Activated CD4-positive, alpha-beta T cell treated with anti-CD3 and anti-CD28 coated beads, Interleukin-2, amount 10 ng/mL, durations not matched to agents 7 days and 5 days (primary cell): Measurements from ENCODE around the gene MAP3K6. TPM values are rescaled to one million over a fixed set of nuclear protein-coding genes. Genes with fewer than 3 reads are reported as not detected.

Source experiments
- CTCF ChIA-PET: fragments of 350-600 bp; sonication (Branson Sonifier 250); formaldehyde crosslinking; loops from one replicate; lab custom pipeline; 2021; ENCODE audit warnings: antibody characterized with exemption; lab: Charles Lee
- POLR2A ChIA-PET: fragments of 350-600 bp; sonication (Branson Sonifier 250); formaldehyde crosslinking; loops from one replicate; lab custom pipeline; 2021; ENCODE audit warnings: antibody characterized with exemption; lab: Charles Lee
- DNase-seq: peaks from one replicate; pipeline ENCODE4 v3.0.0-alpha.2; 2020
- H3K27ac Mint-ChIP-seq: one replicate; pipeline ENCODE4 v1.8.0; 2021; ENCODE audit warnings: mild to moderate bottlenecking, moderate library complexity, mixed read lengths
- H3K27me3 Mint-ChIP-seq: one replicate; pipeline ENCODE4 v1.8.0; 2021; ENCODE audit warnings: mixed read lengths
- H3K36me3 Mint-ChIP-seq: one replicate; pipeline ENCODE4 v1.8.0; 2021; ENCODE audit warnings: low read depth, mixed read lengths
- H3K4me1 Mint-ChIP-seq: one replicate; pipeline ENCODE4 v1.8.0; 2021; ENCODE audit warnings: mixed read lengths
- H3K4me3 Mint-ChIP-seq: one replicate; pipeline ENCODE4 v1.8.0; 2021; ENCODE audit warnings: mild to moderate bottlenecking, moderate library complexity, mixed read lengths
- H3K9me3 Mint-ChIP-seq: one replicate; pipeline ENCODE4 v1.8.0; 2021; ENCODE audit warnings: mixed read lengths
- total RNA-seq, 2 experiments: library from RNA; stranded (reverse); gene quantifications; one replicate each; pipeline ENCODE4 v1.2.3, GENCODE V29; 2021

MAP3K6 gene
- total RNA-seq, 2 experiments from 2014 or later: 6.4 to 7.6 TPM

DNA sequence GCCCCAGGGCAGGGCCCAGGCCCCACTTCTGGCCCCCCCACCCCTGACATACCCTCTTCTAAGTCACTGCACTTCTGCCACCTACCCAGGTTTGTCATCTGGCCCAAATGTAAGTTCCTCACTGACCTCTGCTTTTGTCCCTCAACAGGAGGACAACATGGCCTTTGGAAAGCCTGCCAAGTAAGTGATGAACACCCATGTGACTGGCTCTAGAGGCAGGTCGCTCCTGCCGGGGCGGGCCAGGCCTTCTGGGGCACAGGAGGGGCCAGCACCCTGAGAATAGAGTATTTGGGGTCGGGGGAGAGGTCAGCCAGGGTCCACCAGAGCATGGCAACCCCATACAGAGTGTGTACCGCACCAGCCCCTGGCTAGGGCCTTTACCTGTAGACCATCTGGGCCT lies 34.8 kb downstream of the MAP3K6 start:
- peak overlapping the region; percentile 60 for H3K27ac Mint-ChIP-seq
- DNase-seq: no peak
- H3K4me1 Mint-ChIP-seq: peaks cover 30% of the 10 kb centered on the region
- POLR2A ChIA-PET: no interaction called here
- H3K4me3 Mint-ChIP-seq: no peak overlapping the region
- CTCF ChIA-PET: interaction anchor here (0.7 to 3.4 kb wide), 14 partner anchors 9 to 331 kb away, joined by 3 to 29 read pairs (median 6); partner anchors contain the start of genes MAP3K6 and SYTL1
- no peaks in the 10 kb centered on the region for H3K27me3 Mint-ChIP-seq
- H3K36me3 Mint-ChIP-seq: peaks cover 43% of the 10 kb centered on the region
- H3K9me3 Mint-ChIP-seq: no peaks in the 10 kb centered on the region

DNA sequence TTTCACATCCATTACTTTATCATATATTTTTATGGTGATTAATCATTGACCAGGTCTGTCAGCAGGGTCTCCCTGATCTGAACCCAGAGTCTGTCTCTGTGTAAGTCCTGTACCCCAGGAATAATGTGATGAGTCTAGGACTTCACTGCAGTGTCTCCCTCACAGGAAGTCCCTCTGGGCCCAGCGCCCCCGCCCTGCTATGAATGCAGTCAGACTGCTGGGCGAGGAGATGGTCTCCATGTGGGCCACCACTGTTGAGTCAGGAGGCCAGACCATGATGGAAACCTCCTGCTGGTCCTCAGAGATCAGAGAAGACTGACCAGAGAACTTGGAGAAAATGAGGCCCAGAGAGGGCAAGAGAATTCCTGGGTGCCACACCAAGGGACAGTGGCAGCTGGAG lies 35.3 kb downstream of the MAP3K6 start:
- Mint-ChIP-seq H3K27me3 (no peaks in the 10 kb centered on the region), H3K4me3 (no peak overlapping the region), H3K4me1 (peaks cover 32% of the 10 kb centered on the region), H3K9me3 (no peaks in the 10 kb centered on the region), H3K36me3 (peaks cover 42% of the 10 kb centered on the region), H3K27ac (peak overlapping the region; percentile 57)
- ChIA-PET CTCF (interaction anchor here (2.1 to 3.4 kb wide), 4 partner anchors 8 to 35 kb away, joined by 12 to 29 read pairs (median 22); partner anchors contain the start of genes MAP3K6 and SYTL1), POLR2A (no interaction called here)
- DNase-seq: no peak

DNA sequence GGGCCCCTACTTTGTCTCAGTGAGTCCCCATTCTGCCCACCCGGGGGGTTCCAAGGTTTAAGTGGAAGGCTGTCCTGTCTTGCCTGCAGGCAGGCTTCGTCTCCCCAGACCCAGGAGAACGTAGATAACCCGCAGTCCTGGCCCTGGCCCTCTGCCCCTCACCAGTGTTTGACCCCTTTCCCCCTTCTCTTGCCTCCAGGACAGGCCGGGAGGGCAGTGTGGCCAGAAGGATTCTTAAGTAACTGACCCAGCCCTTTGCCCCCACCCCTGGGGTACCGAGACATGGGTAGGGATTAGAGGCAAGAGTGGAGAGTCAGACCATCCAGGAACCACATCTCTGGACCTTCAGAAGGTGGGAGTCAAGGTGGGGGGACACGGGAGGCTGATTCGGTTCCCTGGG lies 36.0 kb downstream of the MAP3K6 start:
- no peaks in the 10 kb centered on the region for H3K9me3 Mint-ChIP-seq
- CTCF ChIA-PET: no interaction called here
- H3K27ac Mint-ChIP-seq: no peak overlapping the region
- no peaks in the 10 kb centered on the region for H3K27me3 Mint-ChIP-seq
- POLR2A ChIA-PET: no interaction called here
- H3K36me3 Mint-ChIP-seq: peaks cover 40% of the 10 kb centered on the region
- peaks cover 37% of the 10 kb centered on the region for H3K4me1 Mint-ChIP-seq
- DNase-seq: no peak
- H3K4me3 Mint-ChIP-seq: no peak overlapping the region

DNA sequence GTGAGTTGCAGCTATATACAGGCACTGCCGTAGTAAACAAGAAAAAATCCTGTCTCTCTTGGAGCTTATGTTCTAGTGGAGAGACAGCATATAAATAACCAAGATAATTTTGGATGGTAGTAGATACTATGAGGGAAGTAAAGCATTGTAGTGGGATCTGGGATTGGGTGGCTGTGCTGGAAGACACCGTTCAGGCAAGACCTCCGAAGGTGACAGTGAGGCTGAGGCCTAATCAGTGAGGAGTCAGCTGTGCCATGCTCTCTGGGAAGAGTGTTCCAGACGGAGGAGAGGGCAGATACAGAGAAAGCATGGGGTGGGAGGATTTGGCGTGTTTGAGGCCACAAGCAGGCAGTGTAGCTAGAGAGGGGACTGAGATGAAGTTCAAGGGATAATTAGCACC lies 38.8 kb downstream of the MAP3K6 start:
- Mint-ChIP-seq H3K4me1 (peaks cover 57% of the 10 kb centered on the region), H3K27me3 (no peaks in the 10 kb centered on the region), H3K4me3 (no peak overlapping the region), H3K27ac (no peak overlapping the region), H3K36me3 (peaks cover 37% of the 10 kb centered on the region), H3K9me3 (no peaks in the 10 kb centered on the region)
- DNase-seq: no peak
- ChIA-PET CTCF (interaction anchor here (0.5 to 3.0 kb wide), 4 partner anchors 13 to 39 kb away, joined by 3 to 15 read pairs (median 6); partner anchors contain the start of gene MAP3K6), POLR2A (no interaction called here)

DNA sequence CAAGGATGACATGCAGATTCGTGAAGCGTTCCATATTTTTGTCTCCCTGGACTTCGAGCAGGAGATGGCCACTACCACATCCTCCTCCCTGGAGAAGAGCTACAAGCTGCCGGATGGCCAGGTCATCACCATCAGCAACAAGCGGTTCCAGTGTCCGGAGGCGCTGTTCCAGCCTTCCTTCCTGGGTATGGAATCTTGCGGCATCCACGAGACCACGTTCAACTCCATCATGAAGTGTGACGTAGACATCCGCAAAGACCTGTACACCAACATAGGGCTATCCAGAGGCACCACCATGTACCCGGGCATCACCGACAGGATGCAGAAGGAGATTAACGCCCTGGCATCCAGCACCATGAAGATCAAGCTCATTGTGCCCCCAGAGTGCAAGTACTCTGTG lies 41.5 kb downstream of the MAP3K6 start:
- Mint-ChIP-seq H3K4me3 (no peak overlapping the region), H3K9me3 (no peaks in the 10 kb centered on the region), H3K36me3 (peaks cover 35% of the 10 kb centered on the region), H3K4me1 (peaks cover 53% of the 10 kb centered on the region), H3K27me3 (no peaks in the 10 kb centered on the region), H3K27ac (no peak overlapping the region)
- ChIA-PET POLR2A (no interaction called here), CTCF (interaction anchor here (1.4 to 3.0 kb wide), 5 partner anchors 18 to 42 kb away, joined by 3 to 15 read pairs (median 4); partner anchors contain the start of gene MAP3K6)
- DNase-seq: no peak

DNA sequence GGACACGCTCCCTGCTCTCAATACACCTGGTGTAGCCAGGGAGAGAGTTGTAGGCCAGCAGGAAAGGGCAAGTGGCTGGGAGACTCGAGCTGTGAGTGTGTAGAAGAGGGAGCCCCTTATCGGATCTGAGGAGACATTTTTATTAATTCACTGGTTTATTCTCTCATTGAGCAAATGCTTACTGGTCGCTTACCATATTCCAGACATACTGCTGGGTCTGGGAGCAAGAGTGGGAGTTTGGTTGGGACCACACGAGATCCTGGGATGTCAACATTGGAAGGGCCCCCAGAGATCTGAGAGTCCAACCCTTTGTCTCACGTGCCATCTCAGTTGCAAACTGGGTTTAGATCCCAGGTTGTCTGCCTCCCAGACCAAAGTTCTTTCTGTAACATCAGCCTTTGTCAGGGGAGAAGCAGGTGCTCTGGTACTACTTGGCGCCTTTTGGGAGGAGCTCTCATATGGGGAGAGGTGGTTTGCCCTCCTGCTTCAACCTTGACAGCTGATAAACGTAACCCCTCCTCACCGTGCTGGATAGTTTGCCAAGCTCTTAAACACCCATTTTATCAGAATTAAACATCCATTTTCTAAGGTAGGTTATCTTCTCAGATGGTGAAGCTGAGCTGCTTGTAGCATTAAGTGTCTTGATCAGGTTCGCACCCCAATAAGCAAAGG lies 44.1 kb downstream of the MAP3K6 start:
- CTCF ChIA-PET: interaction anchor here (0.9 to 2.0 kb wide), 7 partner anchors 10 to 278 kb away, joined by 3 to 21 read pairs (median 5); partner anchors contain the start of gene SYTL1
- no peaks in the 10 kb centered on the region for H3K9me3 Mint-ChIP-seq
- peaks cover 3% of the 10 kb centered on the region for H3K27me3 Mint-ChIP-seq
- peak overlapping the region; percentile 92 for H3K27ac Mint-ChIP-seq
- H3K4me1 Mint-ChIP-seq: peaks cover 47% of the 10 kb centered on the region
- peak overlapping the region; percentile 97 for H3K4me3 Mint-ChIP-seq
- H3K36me3 Mint-ChIP-seq: peaks cover 32% of the 10 kb centered on the region
- POLR2A ChIA-PET: interaction anchor here (0.9 to 1.0 kb wide), 2 partner anchors 10 to 281 kb away, joined by 4 to 6 read pairs; partner anchors contain the start of gene AHDC1
- peak; percentile 18 for DNase-seq

DNA sequence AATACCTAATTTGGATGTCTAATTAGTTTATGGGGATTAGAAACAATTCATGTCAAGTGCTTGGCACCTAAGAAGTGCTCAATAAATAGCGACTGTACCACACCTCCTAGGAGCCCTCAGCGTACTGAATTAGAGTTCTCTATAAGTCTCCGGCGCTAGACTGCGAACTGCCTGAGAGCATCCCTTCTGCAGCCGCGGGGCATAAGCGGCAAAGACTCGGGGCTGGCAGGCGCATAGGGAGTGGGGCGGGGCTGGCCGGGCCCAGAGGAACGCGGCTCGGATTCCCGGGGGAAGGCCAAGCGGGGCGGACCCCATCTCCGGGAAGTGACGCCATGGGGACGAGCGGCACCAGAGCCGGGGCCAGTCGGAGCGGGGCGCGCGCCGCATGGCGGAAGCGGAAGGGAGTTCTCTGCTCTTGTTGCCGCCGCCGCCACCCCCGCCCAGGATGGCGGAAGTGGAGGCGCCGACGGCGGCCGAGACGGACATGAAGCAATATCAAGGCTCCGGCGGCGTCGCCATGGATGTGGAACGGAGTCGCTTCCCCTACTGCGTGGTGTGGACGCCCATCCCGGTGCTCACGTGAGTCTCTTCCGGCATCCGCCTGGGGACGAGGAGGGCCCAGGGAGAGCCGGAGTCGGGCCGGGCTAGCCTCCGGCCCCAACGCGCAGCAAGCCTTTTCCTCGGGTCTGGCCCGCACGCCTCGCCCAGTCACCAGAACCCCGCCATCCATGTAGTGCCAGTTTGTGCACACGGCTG lies 44.8 kb downstream of the MAP3K6 start, which contains the start of gene TMEM222:
Gene TMEM222 (plus strand): TSS at position 351 of the 756 bp plus-strand sequence. CDS start 35 bp downstream, at position 386.
- DNase-seq: peak; percentile 97
- Mint-ChIP-seq H3K4me3 (peak within 1 kb of the TSS; percentile 97), H3K27ac (peak within 1 kb of the TSS; percentile 92), H3K36me3 (peaks cover 29% of the 10 kb centered on the region), H3K9me3 (no peaks in the 10 kb centered on the region), H3K4me1 (peaks cover 44% of the 10 kb centered on the region), H3K27me3 (peaks cover 3% of the 10 kb centered on the region)
- CTCF ChIA-PET: interaction anchor here (0.9 to 2.0 kb wide), 6 partner anchors 11 to 278 kb away, joined by 3 to 21 read pairs (median 4); partner anchors contain the start of gene SYTL1
- POLR2A ChIA-PET: interaction anchor here (1.0 kb wide), 1 partner anchor 11 kb away, joined by 6 read pairs; no protein-coding TSS in a partner anchor

DNA sequence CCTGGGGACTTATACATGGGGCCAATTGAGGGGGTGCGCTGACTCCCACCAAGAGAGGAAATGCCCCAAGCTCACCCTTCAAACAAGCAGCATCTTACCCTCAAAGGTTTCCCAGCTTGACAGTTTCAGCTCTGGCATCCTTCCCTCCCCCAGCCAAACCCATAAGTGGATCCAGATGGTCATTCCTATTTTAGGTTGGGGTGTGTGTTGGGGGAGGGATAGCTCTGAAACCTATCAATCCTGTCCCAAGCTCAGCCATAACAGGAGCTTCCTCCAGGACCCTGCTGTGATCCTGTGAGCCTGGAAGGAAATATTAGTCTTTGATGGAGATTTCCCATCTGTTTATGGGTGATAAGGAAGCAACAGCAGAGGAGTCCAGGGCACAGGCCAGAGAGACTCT lies 48.2 kb downstream of the MAP3K6 start:
- Mint-ChIP-seq H3K27me3 (peaks cover 3% of the 10 kb centered on the region), H3K4me1 (peaks cover 17% of the 10 kb centered on the region), H3K4me3 (no peak overlapping the region), H3K27ac (no peak overlapping the region), H3K9me3 (no peaks in the 10 kb centered on the region), H3K36me3 (peaks cover 7% of the 10 kb centered on the region)
- DNase-seq: no peak
- ChIA-PET POLR2A (no interaction called here), CTCF (interaction anchor here (0.5 to 3.0 kb wide), 5 partner anchors 11 to 122 kb away, joined by 3 to 14 read pairs (median 6); no protein-coding TSS in a partner anchor)

DNA sequence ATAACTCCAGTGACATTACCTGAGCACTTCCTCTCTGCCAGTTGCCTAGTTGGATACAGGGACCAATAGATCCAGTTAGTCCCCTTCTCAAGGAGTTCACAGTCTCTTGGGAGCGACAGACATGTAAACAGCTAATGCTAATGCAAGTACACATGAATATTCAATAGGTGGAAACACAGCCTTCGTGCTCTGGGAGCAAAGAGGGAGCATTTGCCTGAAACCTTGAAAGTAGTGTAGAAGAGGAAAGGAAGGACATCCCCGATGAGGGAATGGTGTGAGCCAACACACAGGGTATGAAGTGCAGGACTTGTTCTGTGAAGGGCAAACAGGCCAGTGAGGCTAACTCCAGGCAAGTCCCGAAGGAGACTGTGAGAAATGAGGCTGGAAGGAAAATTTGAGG lies 48.6 kb downstream of the MAP3K6 start:
- Mint-ChIP-seq H3K27me3 (peaks cover 3% of the 10 kb centered on the region), H3K27ac (no peak overlapping the region), H3K4me1 (peaks cover 14% of the 10 kb centered on the region), H3K9me3 (no peaks in the 10 kb centered on the region), H3K4me3 (no peak overlapping the region), H3K36me3 (peaks cover 7% of the 10 kb centered on the region)
- POLR2A ChIA-PET: no interaction called here
- no peak for DNase-seq
- CTCF ChIA-PET: interaction anchor here (0.5 to 3.0 kb wide), 6 partner anchors 11 to 216 kb away, joined by 3 to 14 read pairs (median 6); no protein-coding TSS in a partner anchor

DNA sequence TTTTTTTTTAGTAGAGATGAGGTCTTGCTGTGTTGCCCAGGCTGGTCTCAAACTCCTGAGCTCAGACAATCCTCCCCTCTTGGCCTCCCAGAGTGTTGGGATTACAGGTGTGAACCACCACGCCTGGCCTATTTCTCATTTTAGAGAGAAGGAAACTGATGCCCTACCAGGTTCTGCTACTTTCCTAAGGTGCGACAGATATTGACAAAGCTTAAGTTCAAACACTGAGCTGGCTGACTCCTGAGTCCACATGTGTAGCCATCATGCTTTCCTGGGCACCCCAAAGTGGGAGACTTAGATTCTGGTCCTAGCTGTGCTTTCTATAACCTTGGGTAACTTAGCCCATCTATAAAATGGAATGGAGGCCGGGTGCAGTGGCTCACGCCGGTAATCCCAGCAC lies 49.9 kb downstream of the MAP3K6 start:
- Mint-ChIP-seq H3K27me3 (peaks cover 3% of the 10 kb centered on the region), H3K27ac (no peak overlapping the region), H3K36me3 (no peaks in the 10 kb centered on the region), H3K4me1 (peaks cover 9% of the 10 kb centered on the region), H3K4me3 (no peak overlapping the region), H3K9me3 (no peaks in the 10 kb centered on the region)
- DNase-seq: no peak
- POLR2A ChIA-PET: no interaction called here
- CTCF ChIA-PET: interaction anchor here (0.6 to 3.0 kb wide), 6 partner anchors 16 to 1446 kb away, joined by 3 to 14 read pairs (median 5); no protein-coding TSS in a partner anchor

DNA sequence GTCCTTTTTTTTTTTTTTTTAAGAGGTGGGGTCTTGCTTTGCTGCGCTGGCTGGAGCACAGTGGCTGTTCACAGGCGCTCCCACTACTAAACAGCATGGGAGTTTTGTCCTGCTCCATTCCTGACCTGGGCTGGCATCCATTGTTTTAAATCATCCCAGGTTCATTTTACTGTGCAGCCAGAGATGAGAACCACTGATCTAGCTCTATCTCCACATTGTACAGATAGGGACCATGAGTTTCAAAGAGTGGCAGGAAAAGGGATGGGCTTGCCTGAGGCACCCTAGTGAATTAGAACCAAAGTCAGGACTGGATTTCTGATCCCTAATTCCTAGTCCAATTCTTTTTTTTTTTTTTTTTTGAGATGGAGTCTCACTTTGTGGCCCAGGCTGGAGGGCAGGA lies 52.0 kb downstream of the MAP3K6 start:
- no peak overlapping the region for H3K4me3 Mint-ChIP-seq
- CTCF ChIA-PET: interaction anchor here (0.6 to 2.1 kb wide), 5 partner anchors 11 to 18 kb away, joined by 3 to 9 read pairs (median 4); no protein-coding TSS in a partner anchor

DNA sequence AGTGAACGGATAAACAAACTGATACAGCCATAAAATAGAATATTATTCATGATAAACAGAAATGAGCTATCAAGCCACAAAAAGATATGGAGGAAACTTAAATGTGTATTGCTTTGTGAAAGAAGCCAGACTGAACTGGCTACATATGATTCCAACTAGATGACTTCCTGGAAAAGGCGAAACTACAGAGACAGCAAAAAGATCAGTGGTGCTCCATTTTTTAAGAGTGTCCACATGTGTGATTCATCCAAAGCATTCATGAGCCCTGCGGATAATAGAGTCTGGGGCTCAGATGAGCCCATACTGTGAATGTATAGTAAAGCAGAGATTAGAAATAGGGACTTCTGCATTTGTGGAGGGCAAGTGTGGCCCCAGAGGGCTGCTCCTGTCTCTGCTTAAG lies 52.6 kb downstream of the MAP3K6 start:
- Mint-ChIP-seq H3K9me3 (no peaks in the 10 kb centered on the region), H3K27me3 (peaks cover 3% of the 10 kb centered on the region), H3K4me1 (no peaks in the 10 kb centered on the region), H3K27ac (no peak overlapping the region), H3K4me3 (no peak overlapping the region), H3K36me3 (no peaks in the 10 kb centered on the region)
- DNase-seq: no peak
- POLR2A ChIA-PET: no interaction called here
- CTCF ChIA-PET: interaction anchor here (0.6 to 2.1 kb wide), 4 partner anchors 10 to 209 kb away, joined by 3 to 9 read pairs (median 4); no protein-coding TSS in a partner anchor

More for the DNA sequence above, 52.0 kb downstream of the MAP3K6 start:
- POLR2A ChIA-PET: no interaction called here
- Mint-ChIP-seq H3K27ac (no peak overlapping the region), H3K4me1 (no peaks in the 10 kb centered on the region), H3K9me3 (no peaks in the 10 kb centered on the region), H3K36me3 (no peaks in the 10 kb centered on the region), H3K27me3 (peaks cover 3% of the 10 kb centered on the region)
- DNase-seq: no peak
